ENCODE measurements around the gene SASS6.

Gene SASS6, protein sequence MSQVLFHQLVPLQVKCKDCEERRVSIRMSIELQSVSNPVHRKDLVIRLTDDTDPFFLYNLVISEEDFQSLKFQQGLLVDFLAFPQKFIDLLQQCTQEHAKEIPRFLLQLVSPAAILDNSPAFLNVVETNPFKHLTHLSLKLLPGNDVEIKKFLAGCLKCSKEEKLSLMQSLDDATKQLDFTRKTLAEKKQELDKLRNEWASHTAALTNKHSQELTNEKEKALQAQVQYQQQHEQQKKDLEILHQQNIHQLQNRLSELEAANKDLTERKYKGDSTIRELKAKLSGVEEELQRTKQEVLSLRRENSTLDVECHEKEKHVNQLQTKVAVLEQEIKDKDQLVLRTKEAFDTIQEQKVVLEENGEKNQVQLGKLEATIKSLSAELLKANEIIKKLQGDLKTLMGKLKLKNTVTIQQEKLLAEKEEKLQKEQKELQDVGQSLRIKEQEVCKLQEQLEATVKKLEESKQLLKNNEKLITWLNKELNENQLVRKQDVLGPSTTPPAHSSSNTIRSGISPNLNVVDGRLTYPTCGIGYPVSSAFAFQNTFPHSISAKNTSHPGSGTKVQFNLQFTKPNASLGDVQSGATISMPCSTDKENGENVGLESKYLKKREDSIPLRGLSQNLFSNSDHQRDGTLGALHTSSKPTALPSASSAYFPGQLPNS

DNA sequence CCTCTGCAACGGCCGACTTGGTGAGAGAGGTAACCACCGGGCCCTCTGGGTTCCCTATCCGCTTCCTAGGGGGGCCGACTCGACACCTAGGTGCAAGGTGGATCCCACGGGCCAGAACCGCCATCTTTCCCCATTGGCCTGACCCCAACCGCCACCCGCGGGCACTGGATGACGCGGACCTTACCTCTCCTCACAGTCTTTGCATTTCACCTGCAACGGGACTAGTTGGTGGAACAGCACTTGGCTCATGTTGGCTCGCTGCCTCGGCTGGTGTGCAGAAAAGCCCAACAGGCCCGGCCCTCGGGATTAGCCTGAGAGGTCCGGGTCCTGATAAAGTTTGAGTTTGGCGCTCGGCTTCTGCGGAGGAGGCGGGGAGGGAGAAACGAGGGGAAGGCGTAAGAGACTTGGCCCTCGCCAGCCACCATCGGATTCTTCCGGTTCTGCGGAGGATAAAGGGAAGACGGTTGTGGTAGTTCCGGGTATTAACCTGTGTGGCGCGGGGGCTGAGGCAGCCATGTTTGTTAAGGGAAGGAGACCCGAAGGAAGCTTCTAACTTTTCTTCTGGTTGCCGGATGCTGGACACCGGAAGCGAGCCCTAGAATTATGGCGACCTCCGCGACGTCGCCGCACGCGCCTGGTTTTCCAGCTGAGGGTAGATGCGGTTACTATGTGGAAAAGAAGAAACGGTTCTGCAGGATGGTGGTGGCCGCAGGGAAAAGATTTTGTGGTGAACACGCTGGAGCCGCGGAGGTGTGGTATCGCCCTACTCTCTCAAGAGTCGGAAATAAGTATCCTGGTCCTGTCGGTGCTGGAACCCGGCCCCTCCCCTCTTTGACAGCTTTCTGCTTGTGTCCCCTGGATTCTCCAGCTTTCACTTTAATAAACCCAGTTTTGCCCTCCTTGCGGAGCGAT, at the start of gene SASS6, which contains the start of gene TRMT13:
Gene SASS6 (minus strand): TSS at position 365 of the 912 bp plus-strand sequence. CDS start 116 bp downstream, at position 249.
Gene TRMT13 (plus strand): TSS at position 598 of the 912 bp plus-strand sequence. CDS start 6 bp downstream, at position 604.
- peak; percentile 96 for DNase-seq

DNA sequence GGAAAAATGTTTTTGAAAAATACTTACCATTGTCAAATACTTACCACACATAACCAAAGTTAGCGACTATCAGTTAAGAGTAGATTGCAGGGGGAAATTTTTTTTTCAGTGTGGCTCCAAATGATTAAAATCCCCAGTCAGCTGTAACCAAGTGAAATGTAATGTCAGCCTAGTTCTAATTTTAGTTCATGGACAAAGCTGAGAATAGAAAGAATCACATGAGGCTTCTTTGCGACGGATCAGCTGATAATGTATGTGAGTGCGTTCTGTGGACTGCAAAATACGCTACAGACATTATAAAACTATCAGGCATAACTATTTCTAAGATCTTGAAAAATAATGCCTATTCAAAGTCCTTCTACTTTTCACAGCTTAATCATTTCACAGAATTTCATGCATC, 45.4 kb upstream of the SASS6 start, which contains the start of gene LRRC39:
Gene LRRC39 (minus strand): TSS at position 166 of the 400 bp plus-strand sequence. CDS start 9,740 bp downstream, outside the sequence.
- DNase-seq, result no peak

DNA sequence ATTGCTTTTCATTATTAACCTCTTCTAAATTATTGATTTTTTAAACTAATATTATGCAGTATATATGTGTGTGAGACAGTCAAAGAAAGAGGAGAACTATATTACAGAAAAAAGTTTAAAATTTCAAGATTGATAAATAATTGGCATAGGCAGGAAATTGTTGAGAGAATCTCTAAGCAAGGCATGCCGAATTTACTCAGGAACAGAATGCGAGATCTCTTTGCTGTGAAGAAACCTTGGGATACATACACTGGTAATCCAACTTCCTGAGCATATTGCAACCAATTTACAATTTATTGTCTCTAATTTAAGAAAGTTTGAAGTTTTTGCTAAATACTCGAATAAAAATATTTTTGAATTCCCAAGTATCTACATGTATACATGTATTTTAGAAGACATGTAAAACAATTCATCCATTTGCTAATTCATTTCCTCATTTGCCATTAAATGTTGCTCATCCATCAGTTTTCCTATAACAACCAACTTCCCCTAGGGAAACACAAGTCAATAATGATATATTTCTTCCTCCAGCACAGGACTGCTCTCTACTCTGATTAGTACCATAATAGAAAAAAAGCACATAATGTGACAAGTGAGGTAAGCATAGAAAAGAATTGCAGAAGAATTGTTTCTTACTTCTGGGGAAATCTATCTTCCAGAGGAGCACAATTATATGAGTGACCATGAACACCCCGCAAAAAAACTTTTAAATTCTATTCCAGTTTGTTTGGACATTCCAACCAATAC, 44.7 kb upstream of the SASS6 start:
- no peak for DNase-seq

DNA sequence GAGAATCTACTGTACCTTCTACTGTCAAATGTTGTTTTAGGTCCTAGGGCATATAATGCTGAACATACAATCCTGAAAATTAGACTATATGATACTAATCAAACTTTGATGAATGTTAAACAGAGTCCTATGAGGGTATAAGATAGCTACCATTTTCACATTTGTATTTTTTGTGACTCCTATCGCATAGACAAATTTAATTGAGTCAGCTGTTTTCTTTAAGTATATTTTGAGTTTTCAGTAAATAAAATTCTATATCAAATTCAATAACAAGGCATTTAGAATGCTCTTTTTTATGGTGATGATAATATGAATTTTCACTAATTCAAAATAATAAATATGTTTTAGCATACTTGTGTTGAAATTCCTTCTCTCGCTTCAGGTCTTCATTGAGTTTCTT, 35.3 kb upstream of the SASS6 start:
- DNase-seq, result no peak

DNA sequence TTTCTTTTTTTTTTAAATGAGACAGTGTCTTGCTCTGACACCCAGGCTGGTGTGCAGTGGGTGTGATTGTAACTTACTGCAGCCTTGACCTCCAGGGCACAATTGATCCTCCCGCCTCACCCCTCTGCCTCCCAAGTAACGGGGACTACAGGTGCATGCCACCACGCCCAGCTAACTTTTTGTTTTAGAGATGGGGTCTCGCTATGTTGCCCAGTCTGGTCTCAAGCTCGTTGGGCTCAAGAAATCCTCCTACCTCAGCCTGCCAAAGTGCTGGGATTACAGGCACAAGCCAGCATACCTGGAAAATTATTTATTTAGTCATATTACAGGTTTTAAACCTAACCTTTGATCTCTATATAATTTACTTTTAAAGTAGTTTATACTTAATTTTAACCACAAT, 32.0 kb upstream of the SASS6 start:
- no peak for DNase-seq

DNA sequence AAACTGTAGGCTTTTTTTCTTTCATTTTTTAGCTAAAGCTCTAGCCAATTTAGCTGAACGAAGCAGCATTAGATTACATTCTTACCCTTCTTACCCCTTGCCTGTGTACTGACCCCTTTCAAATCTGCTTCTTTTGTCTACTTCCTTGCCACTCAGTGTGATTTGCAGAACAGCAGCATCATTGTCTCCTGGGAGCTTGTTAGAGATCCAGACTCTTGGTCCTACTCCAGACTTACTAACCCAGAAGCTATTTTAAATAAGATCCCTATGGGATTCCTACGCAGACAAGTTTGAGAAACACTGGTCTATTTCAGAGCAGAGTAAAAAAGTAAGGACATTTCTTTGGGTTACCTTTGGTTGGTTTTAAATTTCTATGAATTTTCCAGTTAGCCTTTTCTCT, 31.5 kb upstream of the SASS6 start:
- DNase-seq, result peak; percentile 12

DNA sequence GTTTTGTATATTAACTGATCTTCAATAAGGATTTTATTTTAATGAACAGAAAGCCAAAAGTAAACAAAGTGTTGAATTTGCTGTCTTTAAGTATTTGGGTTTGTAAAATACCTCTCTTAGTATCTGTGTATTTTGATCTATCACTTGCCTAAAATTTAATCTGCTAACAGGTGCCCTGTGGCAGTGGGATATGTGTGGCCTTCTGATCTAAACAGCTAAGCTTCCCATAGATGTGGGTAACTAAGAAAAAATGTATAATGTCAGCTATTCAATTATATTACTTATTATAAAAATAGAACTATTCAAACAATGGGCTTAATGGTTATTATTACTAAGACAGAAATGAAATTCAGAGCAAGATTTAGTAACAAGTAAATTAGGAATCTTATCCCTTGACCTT, 30.2 kb upstream of the SASS6 start:
- DNase-seq, result no peak

DNA sequence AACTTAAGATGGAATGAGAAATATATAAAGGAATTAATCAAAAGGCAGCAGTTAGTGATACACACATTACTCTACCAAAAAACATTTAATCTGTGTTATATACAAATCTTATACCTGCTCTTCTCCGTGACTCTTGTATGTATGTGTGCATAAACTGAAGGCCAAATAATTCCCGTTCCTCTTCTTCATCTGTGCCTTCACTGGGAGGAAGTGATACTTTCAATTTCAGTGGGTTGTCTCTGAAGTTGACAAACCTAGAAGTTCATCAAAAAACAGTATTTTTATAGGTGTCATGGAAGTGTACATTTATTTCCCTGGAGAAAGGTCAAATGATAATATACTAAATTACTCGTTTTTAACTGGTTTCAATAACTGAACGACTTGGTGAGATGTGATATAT, 19.5 kb upstream of the SASS6 start:
- no peak for DNase-seq

DNA sequence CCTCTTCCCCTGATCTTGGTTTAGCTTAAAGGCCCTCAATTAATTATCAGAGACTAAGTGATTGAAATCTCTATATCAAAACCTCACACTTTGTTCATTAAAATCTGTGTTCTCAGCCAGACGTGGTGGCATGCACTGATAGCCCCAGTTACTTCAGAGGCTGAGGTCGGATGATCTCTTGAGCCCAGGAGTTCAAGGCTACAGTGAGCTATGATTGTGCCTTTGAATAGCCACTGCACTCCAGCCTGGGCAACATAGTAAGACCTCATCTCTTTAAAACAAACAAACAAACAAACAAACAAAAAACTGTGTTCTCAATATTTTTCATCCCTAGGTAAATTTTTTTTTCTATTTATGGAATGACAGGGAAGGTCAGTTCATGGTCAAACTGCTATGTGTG, 18.9 kb upstream of the SASS6 start:
- no peak for DNase-seq

DNA sequence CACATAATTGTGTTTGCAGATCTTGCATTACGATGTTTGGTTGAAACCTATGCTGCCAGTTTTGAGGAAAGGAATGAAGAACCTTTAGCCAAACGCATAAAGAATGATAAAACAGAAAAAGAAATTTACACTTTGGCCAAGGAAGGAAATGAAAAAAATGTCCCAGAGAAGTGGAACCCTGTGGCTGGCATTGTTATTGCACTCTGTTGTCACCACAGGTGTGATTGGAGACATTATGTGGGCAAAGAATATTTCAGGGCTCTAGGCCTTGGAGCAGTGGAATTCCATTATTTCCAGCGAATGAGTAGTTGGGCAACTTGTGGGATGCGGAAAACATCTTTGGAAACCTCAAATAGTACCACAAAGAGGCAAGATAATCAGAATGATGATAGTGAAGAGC, 15.1 kb upstream of the SASS6 start:
- no peak for DNase-seq

DNA sequence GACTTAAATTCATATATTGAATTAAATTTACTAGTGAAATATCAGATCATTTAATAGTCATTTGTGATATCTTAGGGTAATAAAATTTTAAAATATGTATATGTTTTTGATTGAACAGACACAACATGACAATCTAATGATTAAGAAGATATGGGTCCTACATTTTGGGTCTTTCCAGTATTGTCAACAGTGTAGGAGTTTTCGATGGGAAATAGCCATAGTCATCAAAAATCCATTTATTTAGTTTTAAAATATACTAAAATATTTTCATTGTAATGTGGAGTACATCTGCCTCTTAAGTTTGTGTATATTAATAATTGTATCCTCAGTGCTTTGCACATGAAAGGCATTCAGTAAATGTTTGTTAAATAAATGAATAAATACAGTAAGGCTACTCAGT, 14.2 kb upstream of the SASS6 start:
- no peak for DNase-seq

DNA sequence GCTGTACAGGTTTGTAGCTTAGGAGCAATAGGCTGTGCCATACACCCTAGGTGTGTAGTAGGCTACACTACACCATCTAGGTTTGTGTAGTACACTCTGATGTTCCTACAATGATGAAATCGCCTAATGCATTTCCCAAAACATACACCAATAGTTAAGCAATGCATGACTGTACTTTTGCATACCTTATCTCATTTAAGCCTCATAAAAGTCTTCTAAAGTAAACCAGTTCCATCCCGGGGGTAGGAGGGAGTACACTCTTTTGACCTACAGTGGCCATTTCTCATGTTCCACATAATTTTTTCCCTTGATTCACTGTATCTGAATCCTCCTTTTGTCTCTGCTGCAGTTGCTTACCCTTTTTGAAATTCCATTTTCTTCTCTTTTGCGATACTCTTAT, 12.4 kb upstream of the SASS6 start:
- no peak for DNase-seq

DNA sequence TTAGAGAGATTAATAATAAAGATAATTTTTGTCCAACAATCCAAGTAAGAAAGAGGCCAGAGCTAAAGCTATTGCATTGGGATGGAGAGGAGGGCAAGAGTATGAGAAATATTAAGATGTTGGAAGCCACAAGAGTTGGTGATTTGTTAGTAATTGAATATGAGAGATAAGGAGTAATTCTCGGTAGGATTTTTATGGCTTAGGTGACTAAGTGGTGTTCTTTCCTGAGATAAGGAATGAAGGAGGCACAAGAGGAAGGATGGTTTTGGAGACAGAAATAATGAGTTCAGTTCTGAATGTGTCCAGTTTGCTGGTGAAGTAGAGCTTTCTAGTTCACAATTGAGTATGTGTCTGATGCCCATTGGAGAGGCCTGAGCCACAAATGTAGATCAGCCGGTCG, 9.6 kb upstream of the SASS6 start:
- no peak for DNase-seq

DNA sequence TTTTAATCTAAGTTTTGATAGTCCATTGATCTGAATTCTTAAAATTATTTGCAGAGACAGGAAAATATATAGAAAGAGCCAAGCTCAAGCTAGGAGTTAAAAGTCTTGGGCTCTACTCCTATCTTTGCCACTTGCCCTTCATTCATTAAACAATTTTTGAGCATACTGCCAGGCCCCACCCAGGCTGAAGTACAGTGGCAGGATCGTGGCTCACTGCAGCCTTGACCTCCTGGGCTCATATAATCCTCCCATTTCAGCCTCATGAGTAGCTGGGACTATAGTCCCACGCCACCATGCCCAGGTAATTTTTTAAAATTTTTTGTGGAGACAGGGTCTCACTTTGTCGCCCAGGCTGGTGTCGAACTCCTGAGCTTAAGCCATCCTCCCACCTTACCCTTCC, 8.5 kb upstream of the SASS6 start:
- DNase-seq, result no peak

DNA sequence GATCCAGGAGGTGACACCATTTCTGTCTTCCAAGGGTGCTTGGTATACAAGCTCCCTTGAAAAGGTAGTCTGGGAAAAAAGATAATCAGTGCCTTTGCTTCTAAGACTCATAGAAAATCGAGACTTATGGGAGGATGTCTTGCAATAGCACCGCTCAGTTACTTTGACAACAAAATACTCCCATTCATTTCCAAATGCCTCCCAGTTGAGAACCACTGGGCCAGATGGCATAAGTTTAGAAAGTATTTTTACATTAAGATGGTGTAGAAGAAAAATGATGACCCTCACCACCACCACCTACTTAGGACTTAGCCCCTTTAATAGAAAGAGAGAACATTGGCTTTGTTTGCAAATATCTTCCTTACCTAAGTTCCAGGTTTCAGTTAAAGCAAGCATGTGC, 4.9 kb upstream of the SASS6 start:
- DNase-seq, result no peak

DNA sequence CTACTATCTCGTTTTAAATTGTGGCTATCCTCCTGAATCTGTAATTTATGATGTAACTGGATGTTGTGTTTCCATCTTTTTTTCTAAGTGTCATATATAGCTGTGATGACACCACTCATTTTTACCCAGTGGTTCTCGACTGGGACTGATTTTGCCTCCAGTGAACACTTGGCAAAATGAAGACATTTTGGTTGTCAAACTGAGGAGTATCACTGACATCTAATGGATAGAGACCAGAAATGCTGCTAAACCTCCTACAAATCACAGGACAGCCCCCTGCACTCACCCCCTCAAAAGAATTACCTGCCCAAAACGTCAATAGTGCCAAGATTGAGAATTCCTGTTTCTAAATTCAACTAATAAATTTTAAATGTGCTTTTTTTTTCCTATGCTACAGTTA, 2.1 kb upstream of the SASS6 start:
- no peak for DNase-seq

DNA sequence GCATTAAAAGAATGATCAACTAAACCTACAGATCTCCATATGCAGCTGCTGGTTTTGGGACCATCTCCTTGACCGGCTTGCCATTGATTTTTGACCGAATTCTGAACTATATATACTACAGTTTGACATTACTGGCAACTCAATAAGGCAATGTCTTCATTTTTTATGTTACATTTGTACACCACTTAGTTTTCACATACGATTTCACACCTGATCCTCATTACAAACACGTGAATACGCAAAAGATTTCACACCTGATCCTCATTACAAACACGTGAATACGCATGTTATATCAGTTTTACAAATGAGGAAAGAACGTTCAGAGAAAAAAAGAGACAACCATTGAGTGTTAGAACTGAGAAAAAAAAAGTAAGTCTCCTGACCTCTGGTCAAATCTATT, 1.1 kb downstream of the SASS6 start:
- no peak for DNase-seq

DNA sequence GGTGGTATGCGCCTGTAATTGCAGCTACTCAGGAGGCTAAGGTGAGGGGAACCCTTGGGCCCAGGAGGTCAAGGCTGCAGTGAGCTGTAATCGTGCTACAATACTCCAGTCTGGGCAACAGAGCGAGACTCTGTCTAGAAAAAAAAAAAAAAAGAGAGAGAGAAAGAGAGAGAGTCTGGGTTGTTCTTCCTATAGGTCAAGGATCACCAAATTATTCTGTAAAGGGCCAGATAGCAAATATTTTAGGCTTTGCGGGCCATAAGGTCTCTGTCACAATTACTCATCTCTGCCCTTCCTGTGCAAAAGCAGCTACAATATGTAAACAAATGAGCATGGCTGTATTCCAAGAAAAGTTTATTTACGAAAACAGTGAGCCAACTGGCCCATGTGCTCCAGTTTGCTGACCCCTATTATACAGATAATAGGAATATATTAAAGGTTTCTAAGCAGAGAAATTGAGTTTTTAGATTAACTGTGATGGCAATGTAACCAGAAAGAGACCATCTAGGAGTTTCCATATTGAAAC, 2.1 kb downstream of the SASS6 start:
- DNase-seq, result no peak

DNA sequence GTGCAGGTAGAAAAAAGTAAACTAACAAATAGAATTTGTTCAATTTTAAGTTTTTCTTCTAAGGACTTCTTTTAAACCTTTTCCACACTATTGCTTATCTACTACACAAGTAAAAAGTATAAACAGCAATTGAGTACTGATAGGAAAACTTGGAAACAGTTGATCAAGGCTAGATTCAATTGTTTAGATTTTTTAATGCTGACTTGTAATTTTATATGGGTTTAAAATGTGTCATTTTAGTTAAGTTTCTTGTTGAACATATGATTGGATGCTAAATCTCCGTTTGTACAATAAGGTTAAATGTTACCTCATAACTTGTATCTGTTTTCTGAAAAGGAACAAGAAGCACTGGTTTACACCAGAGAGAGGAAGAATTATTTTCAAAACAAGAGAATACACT, 5.5 kb downstream of the SASS6 start:
- no peak for DNase-seq

DNA sequence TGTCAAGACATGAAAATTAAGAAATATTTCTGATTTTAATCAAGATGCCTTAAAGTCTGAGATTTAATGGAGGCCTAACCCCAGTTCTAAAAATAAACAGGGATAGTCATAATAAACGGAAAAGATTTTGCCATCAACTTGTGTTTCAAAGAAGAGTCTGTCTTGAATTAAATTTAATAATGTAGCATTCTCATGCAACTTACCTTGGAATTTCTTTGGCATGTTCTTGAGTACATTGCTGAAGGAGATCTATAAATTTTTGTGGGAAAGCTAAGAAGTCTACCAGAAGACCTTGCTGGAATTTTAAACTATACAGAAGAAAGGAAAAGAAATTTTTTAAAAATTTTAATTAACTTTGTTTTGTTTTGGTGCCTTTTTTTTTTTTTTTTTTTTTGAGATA, 10.6 kb downstream of the SASS6 start:
- no peak for DNase-seq

DNA sequence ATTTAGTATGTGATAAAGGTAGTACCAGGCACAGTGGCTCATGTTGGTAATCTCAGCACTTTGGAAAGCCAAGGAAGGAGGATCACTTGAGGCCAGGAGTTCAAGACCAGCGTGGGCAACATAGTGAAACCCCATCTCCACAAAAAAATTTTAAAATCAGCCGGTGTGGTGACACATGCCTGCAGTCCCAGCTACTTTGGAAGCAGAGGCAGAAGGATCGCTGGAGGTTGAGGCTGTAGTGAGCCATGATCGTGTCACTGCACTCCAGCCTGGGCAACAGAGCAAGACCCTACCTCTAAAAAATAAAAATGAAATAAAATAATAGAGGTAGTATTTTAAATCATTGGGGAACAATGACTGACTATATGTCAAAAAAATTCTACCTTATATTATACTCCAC, 17.2 kb downstream of the SASS6 start:
- no peak for DNase-seq

DNA sequence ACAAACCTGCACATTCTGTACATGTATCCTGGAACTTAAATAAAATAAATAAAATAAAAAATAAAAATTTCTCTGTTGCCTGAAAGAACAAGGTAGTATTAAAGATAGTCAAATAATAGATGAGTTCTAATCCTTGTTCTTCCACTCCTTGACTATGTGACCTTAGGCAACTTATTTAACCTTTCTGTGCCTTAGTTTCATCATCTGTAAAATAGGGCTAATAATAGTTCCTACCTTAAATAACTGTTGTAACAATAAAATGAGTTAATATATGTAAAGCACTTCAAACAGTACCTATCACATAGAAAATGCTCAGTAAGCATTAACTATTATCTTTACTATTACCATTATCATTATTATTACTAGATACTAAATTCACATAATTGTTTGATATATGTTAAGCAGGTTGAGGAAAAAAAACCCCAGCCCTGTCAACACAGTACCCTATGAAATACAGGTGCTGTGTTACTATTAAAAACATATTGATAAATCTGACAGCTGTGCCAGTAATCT, 23.1 kb downstream of the SASS6 start:
- DNase-seq, result no peak
